ENCODE measurements around the gene PSMF1. TPM values are rescaled to one million over a fixed set of nuclear protein-coding genes. Genes with fewer than 3 reads are reported as not detected.

PSMF1 gene
- total RNA-seq, 1 donor from 2014 or later = 34.0 TPM

- H3K79me2 ChIP-seq (ENCODE audit: low read depth) = no peaks in the 10 kb centered on the region
- H2AFZ ChIP-seq (replicated peaks) = no peak overlapping the region
- H3K27me3 ChIP-seq = no peaks in the 10 kb centered on the region
- no peaks in the 10 kb centered on the region for H3F3A ChIP-seq (ENCODE audit: low read depth)
- Mint-ChIP-seq H3K9me3 (no peaks in the 10 kb centered on the region), H3K27me3 (ENCODE audit: insufficient read depth, low read depth) (peaks cover 8% of the 10 kb centered on the region), H3K36me3 (no peaks in the 10 kb centered on the region), H3K4me3 (no peak overlapping the region), H3K27ac (no peak overlapping the region), H3K4me1 (no peaks in the 10 kb centered on the region)
- DNase-seq (ENCODE audit: low spot score) = no peak
- TF ChIP-seq EZH2 (IDR thresholded peaks at IDR 0.05) = no peak
- H3K27ac ChIP-seq = no peak overlapping the region
- H4K20me1 ChIP-seq (ENCODE audit: low read depth) = no peaks in the 10 kb centered on the region
- H3K4me2 ChIP-seq = no peak overlapping the region
- no peak overlapping the region for H3K9ac ChIP-seq
- H3K4me3 ChIP-seq = no peak overlapping the region
- H3K4me1 ChIP-seq = no peaks in the 10 kb centered on the region
- H3K9me3 ChIP-seq (ENCODE audit: low read depth) = no peaks in the 10 kb centered on the region
- H3K36me3 ChIP-seq = no peaks in the 10 kb centered on the region
Measured at GRCh38 chr20:1196634-1197033, 78.2 kb downstream of the PSMF1 start.

- Histone ChIP-seq H3K4me3 (no peak overlapping the region), H3K9ac (no peak overlapping the region), H3F3A (ENCODE audit: low read depth) (no peaks in the 10 kb centered on the region), H3K79me2 (ENCODE audit: low read depth) (no peaks in the 10 kb centered on the region), H2AFZ (replicated peaks) (no peak overlapping the region), H4K20me1 (ENCODE audit: low read depth) (no peaks in the 10 kb centered on the region), H3K4me2 (no peak overlapping the region), H3K9me3 (ENCODE audit: low read depth) (no peaks in the 10 kb centered on the region), H3K4me1 (no peaks in the 10 kb centered on the region), H3K36me3 (no peaks in the 10 kb centered on the region), H3K27ac (no peak overlapping the region), H3K27me3 (no peaks in the 10 kb centered on the region)
- Mint-ChIP-seq H3K4me1 (no peaks in the 10 kb centered on the region), H3K27ac (no peak overlapping the region), H3K36me3 (no peaks in the 10 kb centered on the region), H3K9me3 (no peaks in the 10 kb centered on the region), H3K4me3 (no peak overlapping the region), H3K27me3 (ENCODE audit: insufficient read depth, low read depth) (peaks cover 8% of the 10 kb centered on the region)
- TF ChIP-seq CTCF (IDR thresholded peaks at IDR 0.05) = no peak
- TF ChIP-seq EZH2phosphoT487 (IDR thresholded peaks at IDR 0.05) = no peak
- no peak for TF ChIP-seq EZH2 (IDR thresholded peaks at IDR 0.05)
- DNase-seq (ENCODE audit: low spot score) = no peak
Measured at GRCh38 chr20:1197801-1198200, 79.4 kb downstream of the PSMF1 start.

- H3K27ac ChIP-seq = no peak overlapping the region
- TF ChIP-seq CTCF (IDR thresholded peaks at IDR 0.05) = no peak
- TF ChIP-seq EZH2 (IDR thresholded peaks at IDR 0.05) = no peak
- no peak for TF ChIP-seq EZH2phosphoT487 (IDR thresholded peaks at IDR 0.05)
- DNase-seq (ENCODE audit: low spot score) = no peak
- Mint-ChIP-seq H3K27me3 (ENCODE audit: insufficient read depth, low read depth) (peaks cover 8% of the 10 kb centered on the region), H3K9me3 (no peaks in the 10 kb centered on the region), H3K36me3 (no peaks in the 10 kb centered on the region), H3K27ac (peak overlapping the region; percentile 4), H3K4me1 (no peaks in the 10 kb centered on the region), H3K4me3 (no peak overlapping the region)
- H3K4me2 ChIP-seq = no peak overlapping the region
- H3K9me3 ChIP-seq (ENCODE audit: low read depth) = no peaks in the 10 kb centered on the region
- H3K4me1 ChIP-seq = no peaks in the 10 kb centered on the region
- H2AFZ ChIP-seq (replicated peaks) = no peak overlapping the region
- H3K79me2 ChIP-seq (ENCODE audit: low read depth) = no peaks in the 10 kb centered on the region
- H3K27me3 ChIP-seq = no peaks in the 10 kb centered on the region
- no peak overlapping the region for H3K9ac ChIP-seq
- H3K36me3 ChIP-seq = no peaks in the 10 kb centered on the region
- no peaks in the 10 kb centered on the region for H3F3A ChIP-seq (ENCODE audit: low read depth)
- no peaks in the 10 kb centered on the region for H4K20me1 ChIP-seq (ENCODE audit: low read depth)
- H3K4me3 ChIP-seq = no peak overlapping the region
Measured at GRCh38 chr20:1198751-1199150, 80.3 kb downstream of the PSMF1 start.

GRCh38 chr20:1199212-1199873 lies 80.9 kb downstream of the PSMF1 start:
- no peaks in the 10 kb centered on the region for H3K36me3 Mint-ChIP-seq
- peaks cover 8% of the 10 kb centered on the region for H3K27me3 Mint-ChIP-seq (ENCODE audit: insufficient read depth, low read depth)
- no peaks in the 10 kb centered on the region for H3K9me3 Mint-ChIP-seq
- TF ChIP-seq EZH2phosphoT487 (IDR thresholded peaks at IDR 0.05) (no peak), EZH2 (IDR thresholded peaks at IDR 0.05) (no peak), CTCF (IDR thresholded peaks at IDR 0.05) (no peak)
- Histone ChIP-seq H3K79me2 (ENCODE audit: low read depth) (no peaks in the 10 kb centered on the region), H3F3A (ENCODE audit: low read depth) (no peaks in the 10 kb centered on the region), H4K20me1 (ENCODE audit: low read depth) (no peaks in the 10 kb centered on the region), H3K4me3 (no peak overlapping the region), H2AFZ (replicated peaks) (no peak overlapping the region), H3K4me2 (no peak overlapping the region), H3K27ac (no peak overlapping the region), H3K9me3 (ENCODE audit: low read depth) (no peaks in the 10 kb centered on the region), H3K9ac (no peak overlapping the region), H3K4me1 (no peaks in the 10 kb centered on the region), H3K27me3 (no peaks in the 10 kb centered on the region), H3K36me3 (no peaks in the 10 kb centered on the region)
- no peak overlapping the region for H3K27ac Mint-ChIP-seq
- no peak overlapping the region for H3K4me3 Mint-ChIP-seq
- DNase-seq (ENCODE audit: low spot score) = no peak
- H3K4me1 Mint-ChIP-seq = no peaks in the 10 kb centered on the region
